Astrocyte (in vitro differentiated cells and primary cell): Measurements from ENCODE around the gene HBG2.

ENCODE experiments used
- EZH2 ChIP-seq: IDR thresholded peaks from 2 replicates; pipeline ENCODE4 v1.6.1; 2012; ENCODE audit warnings: mild to moderate bottlenecking, low read length, inconsistent platforms; ENCODE audit not compliant: insufficient read depth
- TF ChIP-seq, protein P1 (sequence below): IDR thresholded peaks from 2 replicates; pipeline ENCODE4 v1.5.1; 2011; ENCODE audit warnings: low read depth, mild to moderate bottlenecking, inconsistent platforms, low read length, moderate library complexity; ENCODE audit not compliant: insufficient read depth

DNA sequence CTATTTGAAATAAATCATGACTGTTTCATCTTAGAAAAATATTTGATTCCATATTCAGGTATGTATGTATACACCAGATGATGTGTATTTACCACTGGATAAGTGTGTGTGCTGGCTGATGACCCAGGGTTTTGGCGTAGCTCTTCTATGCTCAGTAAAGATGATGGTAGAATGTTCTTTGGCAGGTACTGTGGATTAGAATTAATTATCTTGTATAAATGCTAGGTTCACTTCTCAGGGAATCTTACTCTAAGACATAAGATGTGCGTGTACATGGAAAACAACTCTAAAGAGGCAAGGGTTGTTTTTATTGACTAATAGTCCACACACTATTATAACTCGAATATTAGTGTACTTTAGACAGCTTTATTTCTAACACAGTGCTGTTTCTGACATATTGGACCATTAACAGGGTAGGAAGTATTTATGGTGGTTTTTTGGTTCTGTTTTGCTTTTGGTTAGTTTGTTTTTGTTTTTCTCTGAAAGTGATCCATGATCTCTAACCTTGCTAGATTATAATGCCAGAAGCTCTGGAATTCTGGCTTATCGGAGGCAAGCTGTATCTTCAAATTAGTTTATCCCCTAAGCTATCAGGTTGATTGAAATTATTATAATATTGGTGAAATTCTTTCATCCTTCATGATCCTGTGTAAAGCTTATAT is 3.9 kb downstream of the HBG2 start:
- TF ChIP-seq, protein P1, sequence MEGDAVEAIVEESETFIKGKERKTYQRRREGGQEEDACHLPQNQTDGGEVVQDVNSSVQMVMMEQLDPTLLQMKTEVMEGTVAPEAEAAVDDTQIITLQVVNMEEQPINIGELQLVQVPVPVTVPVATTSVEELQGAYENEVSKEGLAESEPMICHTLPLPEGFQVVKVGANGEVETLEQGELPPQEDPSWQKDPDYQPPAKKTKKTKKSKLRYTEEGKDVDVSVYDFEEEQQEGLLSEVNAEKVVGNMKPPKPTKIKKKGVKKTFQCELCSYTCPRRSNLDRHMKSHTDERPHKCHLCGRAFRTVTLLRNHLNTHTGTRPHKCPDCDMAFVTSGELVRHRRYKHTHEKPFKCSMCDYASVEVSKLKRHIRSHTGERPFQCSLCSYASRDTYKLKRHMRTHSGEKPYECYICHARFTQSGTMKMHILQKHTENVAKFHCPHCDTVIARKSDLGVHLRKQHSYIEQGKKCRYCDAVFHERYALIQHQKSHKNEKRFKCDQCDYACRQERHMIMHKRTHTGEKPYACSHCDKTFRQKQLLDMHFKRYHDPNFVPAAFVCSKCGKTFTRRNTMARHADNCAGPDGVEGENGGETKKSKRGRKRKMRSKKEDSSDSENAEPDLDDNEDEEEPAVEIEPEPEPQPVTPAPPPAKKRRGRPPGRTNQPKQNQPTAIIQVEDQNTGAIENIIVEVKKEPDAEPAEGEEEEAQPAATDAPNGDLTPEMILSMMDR = no peak
- no peak for TF ChIP-seq EZH2
